Measurements from ENCODE around the gene HDGF. TPM values are rescaled to one million over a fixed set of nuclear protein-coding genes. Genes with fewer than 3 reads are reported as not detected.
A peak's percentile ranks its signal among the peaks of the same experiment; 100 is the strongest.

Gene HDGF
- total RNA-seq, 2 donors from 2014 or later = 92.4 to 122 TPM

- 35% methylated on average over 6 to 11 of the region's 11 CpGs for WGBS, 2 donors
- Histone ChIP-seq H3K4me3 (no peak overlapping the region), H3K27ac (no peak overlapping the region), H3K27me3 (no peaks in the 10 kb centered on the region), H3K36me3 (replicated peaks in 1 of 2; ENCODE audit: insufficient read depth in 1 of 2, low read depth in 2 of 2) (no peaks in the 10 kb centered on the region), H3K9me3 (no peaks in the 10 kb centered on the region), H3K4me1 (peaks cover 28% of the 10 kb centered on the region)
- no peak for TF ChIP-seq CTCF (IDR thresholded peaks at IDR 0.05)
- TF ChIP-seq POLR2A (IDR thresholded peaks at IDR 0.05) = no peak
- intact Hi-C loops (cut with DNase I) = no loop called here
- DNase-seq (peak; percentile 42 to 75 (median 52)), ATAC-seq (peak; percentile 38)
Observed at GRCh38 chr1:156709757-156710489, 41.6 kb downstream of the HDGF start.

- DNase-seq (no peak), ATAC-seq (no peak)
- TF ChIP-seq CTCF (IDR thresholded peaks at IDR 0.05) (no peak), POLR2A (IDR thresholded peaks at IDR 0.05) (no peak)
- no peak overlapping the region for H3K4me3 ChIP-seq
- H3K9me3 ChIP-seq = no peaks in the 10 kb centered on the region
- intact Hi-C loops (cut with DNase I) = no loop called here
- H3K27me3 ChIP-seq = no peaks in the 10 kb centered on the region
- H3K36me3 ChIP-seq (replicated peaks in 1 of 2; ENCODE audit: insufficient read depth in 1 of 2, low read depth in 2 of 2) = no peaks in the 10 kb centered on the region
- 79 to 86% methylated on average over 4 of the region's 4 CpGs for WGBS, 2 donors
- no peak overlapping the region for H3K27ac ChIP-seq
- H3K4me1 ChIP-seq = peaks cover 36% of the 10 kb centered on the region
Observed at GRCh38 chr1:156709031-156709430, 42.4 kb downstream of the HDGF start.

- ATAC-seq (no peak), DNase-seq (no peak)
- Histone ChIP-seq H3K27ac (no peak overlapping the region), H3K4me3 (no peak overlapping the region), H3K4me1 (peaks cover 41% of the 10 kb centered on the region), H3K36me3 (replicated peaks in 1 of 2; ENCODE audit: insufficient read depth in 1 of 2, low read depth in 2 of 2) (no peaks in the 10 kb centered on the region), H3K9me3 (no peaks in the 10 kb centered on the region), H3K27me3 (peaks cover 0 to 6% of the 10 kb centered on the region in 2 donors)
- intact Hi-C loops (cut with DNase I) = no loop called here
- TF ChIP-seq POLR2A (IDR thresholded peaks at IDR 0.05) (no peak), CTCF (IDR thresholded peaks at IDR 0.05) (no peak)
- WGBS, 2 donors = 64% methylated on average over 4 of the region's 4 CpGs
Observed at GRCh38 chr1:156708218-156708661, 43.2 kb downstream of the HDGF start.

- Histone ChIP-seq H3K4me1 (peaks cover 41% of the 10 kb centered on the region), H3K9me3 (no peaks in the 10 kb centered on the region), H3K4me3 (no peak overlapping the region), H3K36me3 (replicated peaks in 1 of 2; ENCODE audit: insufficient read depth in 1 of 2, low read depth in 2 of 2) (no peaks in the 10 kb centered on the region), H3K27me3 (peaks cover 0 to 6% of the 10 kb centered on the region in 2 donors), H3K27ac (no peak overlapping the region)
- no peak for TF ChIP-seq CTCF (IDR thresholded peaks at IDR 0.05)
- no peak for TF ChIP-seq POLR2A (IDR thresholded peaks at IDR 0.05)
- no peak for ATAC-seq
- no peak for DNase-seq
- 55 to 80% methylated on average over 5 to 8 of the region's 8 CpGs for WGBS, 2 donors
- intact Hi-C loops (cut with DNase I) = no loop called here
Observed at GRCh38 chr1:156707417-156708217, 43.9 kb downstream of the HDGF start.

All from body of pancreas (tissue), 4 donors.